ACHN (cell line): Measurements from ENCODE around the gene ZNF541.

Experiments used
- DNase-seq: peaks from one replicate; pipeline ENCODE4 v3.0.0-alpha.2; 2015
- in situ Hi-C: cut with HindIII; loops from 2 replicates; pipeline ENCODE4 v1.10.0; 2017; ENCODE audit warnings: low sequenced_read_pairs, low pct_ligation_motif_present, low pct_unique_long_range_greater_than_20kb

Gene ZNF541

GRCh38 chr19:47573071-47574026 is at the start of gene ZNF541:
Gene ZNF541, minus strand, starts transcription at chr19:47573148. Its CDS starts 17,292 bp downstream, at chr19:47555856.
- in situ Hi-C loops: no loop called here
- no peak for DNase-seq

GRCh38 chr19:47619763-47620162 is 46.8 kb upstream of the ZNF541 start:
- in situ Hi-C loops: no loop called here
- DNase-seq: no peak

- DNase-seq: no peak
- in situ Hi-C loops: no loop called here
These were observed 45.8 kb upstream of the ZNF541 start for GRCh38 chr19:47618771-47619170.

GRCh38 chr19:47615714-47616113 is 42.8 kb upstream of the ZNF541 start:
- in situ Hi-C loops: no loop called here
- no peak for DNase-seq

GRCh38 chr19:47615230-47615629 is 42.3 kb upstream of the ZNF541 start:
- in situ Hi-C loops: no loop called here
- no peak for DNase-seq

GRCh38 chr19:47614559-47614958 is 41.6 kb upstream of the ZNF541 start:
- in situ Hi-C loops: no loop called here

GRCh38 chr19:47614021-47614295 is 41.0 kb upstream of the ZNF541 start:
- in situ Hi-C loops: no loop called here
- no peak for DNase-seq

More at GRCh38 chr19:47614559-47614958, 41.6 kb upstream of the ZNF541 start:
- no peak for DNase-seq

GRCh38 chr19:47613165-47614020 is 40.4 kb upstream of the ZNF541 start:
- in situ Hi-C loops: no loop called here
- peak; percentile 39 for DNase-seq

- no peak for DNase-seq
- in situ Hi-C loops: no loop called here
These were observed 38.0 kb upstream of the ZNF541 start for GRCh38 chr19:47610902-47611301.

- peak; percentile 37 for DNase-seq
These were observed 37.3 kb upstream of the ZNF541 start for GRCh38 chr19:47609906-47610894.

GRCh38 chr19:47608969-47609905 is 36.3 kb upstream of the ZNF541 start, which contains the start of gene BICRA:
Gene BICRA, plus strand, starts transcription at chr19:47609134. Its CDS starts 64,441 bp downstream, at chr19:47673575.
- DNase-seq: peak; percentile 78
- in situ Hi-C loops: no loop called here

More at GRCh38 chr19:47609906-47610894, 37.3 kb upstream of the ZNF541 start:
- in situ Hi-C loops: no loop called here

- in situ Hi-C loops: no loop called here
- DNase-seq: peak; percentile 91
These were observed 35.3 kb upstream of the ZNF541 start for GRCh38 chr19:47608074-47608918.

- in situ Hi-C loops: no loop called here
- no peak for DNase-seq
These were observed 34.7 kb upstream of the ZNF541 start for GRCh38 chr19:47607564-47608073.

GRCh38 chr19:47603706-47604565 is 31.0 kb upstream of the ZNF541 start:
- in situ Hi-C loops: no loop called here

GRCh38 chr19:47601180-47601904 is 28.4 kb upstream of the ZNF541 start:
- in situ Hi-C loops: no loop called here
- DNase-seq: no peak

More at GRCh38 chr19:47603706-47604565, 31.0 kb upstream of the ZNF541 start:
- DNase-seq: no peak
